ENCODE measurements around the gene TMPRSS13. TPM values are rescaled to one million over a fixed set of nuclear protein-coding genes. Genes with fewer than 3 reads are reported as not detected.

Gene TMPRSS13
- polyA plus RNA-seq, 3 donors, result 0.17 to 2.4 (median 0.37) TPM

GRCh38 chr11:117929916-117930570 lies 841 bp upstream of the TMPRSS13 start:
- Histone ChIP-seq H3K79me2 (ENCODE audit: insufficient read depth, low read length) (no peaks in the 10 kb centered on the region), H3K4me2 (replicated peaks; ENCODE audit: extremely low read depth, low read length, poor library complexity, severe bottlenecking) (no peak overlapping the region), H3K4me1 (ENCODE audit: control insufficient read depth in 1 of 2, insufficient read depth in 2 of 2, low read length in 2 of 2) (peaks cover 29 to 36% of the 10 kb centered on the region in 2 donors), H3K27ac (ENCODE audit: low read depth in 1 of 2, low read length in 2 of 2) (no peak overlapping the region), H3K27me3 (ENCODE audit: control insufficient read depth in 2 of 2, insufficient read depth in 2 of 2, low read length in 2 of 2) (no peaks in the 10 kb centered on the region), H3K9ac (ENCODE audit: insufficient read depth, low read length, poor library complexity, severe bottlenecking) (no peak overlapping the region), H4K20me1 (ENCODE audit: insufficient read depth, low read length) (no peaks in the 10 kb centered on the region), H3K36me3 (replicated peaks in 1 of 2; ENCODE audit: control insufficient read depth in 1 of 2, insufficient read depth in 2 of 2, low read length in 2 of 2) (no peaks in the 10 kb centered on the region), H3K4me3 (replicated peaks in 1 of 3; ENCODE audit: low read depth in 2 of 3, low read length in 3 of 3) (no peak overlapping the region), H3K9me3 (replicated peaks in 1 of 2; ENCODE audit: control insufficient read depth in 1 of 2, insufficient read depth in 1 of 2, low read length in 2 of 2) (no peaks in the 10 kb centered on the region), H2AFZ (ENCODE audit: insufficient read depth, low read depth, low read length, poor library complexity, severe bottlenecking) (no peak overlapping the region)
- intact Hi-C loops (cut with micrococcal nuclease), result no loop called here
- Mint-ChIP-seq H3K4me3 (no peak overlapping the region), H3K27me3 (ENCODE audit: low read depth in 3 of 3) (peaks cover 0 to 4% (median 2%) of the 10 kb centered on the region in 3 donors), H3K36me3 (no peaks in the 10 kb centered on the region), H3K27ac (peak overlapping the region in 2 of 7 donors; percentile 20 to 43), H3K9me3 (peaks cover 0 to 1% (median 0%) of the 10 kb centered on the region in 7 donors), H3K4me1 (peaks cover 46% of the 10 kb centered on the region)
- no peak for TF ChIP-seq CTCF (IDR thresholded peaks at IDR 0.05)
- 100% methylated on average over 1 of the region's 7 CpGs for WGBS (ENCODE audit: insufficient coverage)
- DNase-seq, result no peak

- no peak overlapping the region for H3K4me3 ChIP-seq (replicated peaks in 1 of 3; ENCODE audit: low read depth in 2 of 3, low read length in 3 of 3)
- intact Hi-C loops (cut with micrococcal nuclease), result no loop called here
- no peaks in the 10 kb centered on the region for H3K36me3 Mint-ChIP-seq
- TF ChIP-seq CTCF (IDR thresholded peaks at IDR 0.05), result no peak
- H3K27ac Mint-ChIP-seq, result peak overlapping the region in 2 of 7 donors; percentile 10 to 25
- no peak overlapping the region for H2AFZ ChIP-seq (ENCODE audit: insufficient read depth, low read depth, low read length, poor library complexity, severe bottlenecking)
- no peaks in the 10 kb centered on the region for H3K79me2 ChIP-seq (ENCODE audit: insufficient read depth, low read length)
- no peak overlapping the region for H3K27ac ChIP-seq (ENCODE audit: low read depth in 1 of 2, low read length in 2 of 2)
- peaks cover 29 to 36% of the 10 kb centered on the region in 2 donors for H3K4me1 ChIP-seq (ENCODE audit: control insufficient read depth in 1 of 2, insufficient read depth in 2 of 2, low read length in 2 of 2)
- H3K9ac ChIP-seq (ENCODE audit: insufficient read depth, low read length, poor library complexity, severe bottlenecking), result no peak overlapping the region
- no peak overlapping the region for H3K4me2 ChIP-seq (replicated peaks; ENCODE audit: extremely low read depth, low read length, poor library complexity, severe bottlenecking)
- DNase-seq, result no peak
- H4K20me1 ChIP-seq (ENCODE audit: insufficient read depth, low read length), result no peaks in the 10 kb centered on the region
- H3K4me1 Mint-ChIP-seq, result peaks cover 43% of the 10 kb centered on the region
- H3K36me3 ChIP-seq (replicated peaks in 1 of 2; ENCODE audit: control insufficient read depth in 1 of 2, insufficient read depth in 2 of 2, low read length in 2 of 2), result no peaks in the 10 kb centered on the region
- peaks cover 0 to 2% (median 0%) of the 10 kb centered on the region in 3 donors for H3K27me3 Mint-ChIP-seq (ENCODE audit: low read depth in 3 of 3)
- H3K9me3 ChIP-seq (replicated peaks in 1 of 2; ENCODE audit: control insufficient read depth in 1 of 2, insufficient read depth in 1 of 2, low read length in 2 of 2), result no peaks in the 10 kb centered on the region
- peaks cover 0 to 1% (median 0%) of the 10 kb centered on the region in 7 donors for H3K9me3 Mint-ChIP-seq
- 8% methylated on average over 4 of the region's 6 CpGs for WGBS (ENCODE audit: insufficient coverage)
- no peak overlapping the region for H3K4me3 Mint-ChIP-seq
- no peaks in the 10 kb centered on the region for H3K27me3 ChIP-seq (ENCODE audit: control insufficient read depth in 2 of 2, insufficient read depth in 2 of 2, low read length in 2 of 2)
Measured at GRCh38 chr11:117928446-117929141, 608 bp downstream of the TMPRSS13 start.
